Astrocyte of the spinal cord (primary cell): ENCODE measurements around the gene NPVF.
A peak's percentile ranks its signal among the peaks of the same experiment; 100 is the strongest.

Experiments
- DNase-seq: peaks from one replicate; pipeline ENCODE4 v3.0.0; 2011; ENCODE audit warnings: low read depth, low spot score
- H3K4me3 ChIP-seq: 2 replicates; pipeline ENCODE4 v1.5.1; 2011; ENCODE audit warnings: low read depth, mild to moderate bottlenecking, low read length, moderate library complexity
- in situ Hi-C: cut with HindIII; loops from 2 replicates; pipeline ENCODE4 v1.10.0; 2017; ENCODE audit warnings: low sequenced_read_pairs
- TF ChIP-seq, protein P1 (sequence below): IDR thresholded peaks from 2 replicates; pipeline ENCODE4 v1.5.1; 2012; ENCODE audit warnings: low read depth, mild to moderate bottlenecking, low read length, inconsistent platforms

NPVF gene, protein sequence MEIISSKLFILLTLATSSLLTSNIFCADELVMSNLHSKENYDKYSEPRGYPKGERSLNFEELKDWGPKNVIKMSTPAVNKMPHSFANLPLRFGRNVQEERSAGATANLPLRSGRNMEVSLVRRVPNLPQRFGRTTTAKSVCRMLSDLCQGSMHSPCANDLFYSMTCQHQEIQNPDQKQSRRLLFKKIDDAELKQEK

DNA sequence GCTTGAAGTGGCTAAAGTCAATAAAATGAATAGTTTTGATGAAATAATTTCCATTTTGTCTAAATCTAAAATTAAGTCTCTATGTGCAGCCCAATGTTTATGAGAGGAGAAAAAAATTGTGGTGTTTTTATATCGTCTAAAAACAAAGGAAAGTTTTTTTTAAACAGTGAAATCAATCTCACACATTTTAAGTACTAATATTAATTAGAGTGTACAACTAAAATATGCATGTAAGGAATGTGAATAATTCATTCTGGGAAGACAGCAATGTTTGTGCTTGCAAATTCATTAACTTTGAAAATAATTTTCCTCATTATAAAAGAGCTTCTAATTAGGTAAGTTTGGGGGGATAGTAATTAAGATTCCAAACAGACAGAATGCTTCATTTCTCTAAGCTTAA lies at the start of gene NPVF:
Gene NPVF (minus strand): TSS at position 101 of the 400 bp plus-strand sequence. CDS start 47 bp downstream, at position 54.
- H3K4me3 ChIP-seq: no peak within 1 kb of the TSS
- no peak for DNase-seq
- in situ Hi-C loops: no loop called here
- TF ChIP-seq, protein P1, sequence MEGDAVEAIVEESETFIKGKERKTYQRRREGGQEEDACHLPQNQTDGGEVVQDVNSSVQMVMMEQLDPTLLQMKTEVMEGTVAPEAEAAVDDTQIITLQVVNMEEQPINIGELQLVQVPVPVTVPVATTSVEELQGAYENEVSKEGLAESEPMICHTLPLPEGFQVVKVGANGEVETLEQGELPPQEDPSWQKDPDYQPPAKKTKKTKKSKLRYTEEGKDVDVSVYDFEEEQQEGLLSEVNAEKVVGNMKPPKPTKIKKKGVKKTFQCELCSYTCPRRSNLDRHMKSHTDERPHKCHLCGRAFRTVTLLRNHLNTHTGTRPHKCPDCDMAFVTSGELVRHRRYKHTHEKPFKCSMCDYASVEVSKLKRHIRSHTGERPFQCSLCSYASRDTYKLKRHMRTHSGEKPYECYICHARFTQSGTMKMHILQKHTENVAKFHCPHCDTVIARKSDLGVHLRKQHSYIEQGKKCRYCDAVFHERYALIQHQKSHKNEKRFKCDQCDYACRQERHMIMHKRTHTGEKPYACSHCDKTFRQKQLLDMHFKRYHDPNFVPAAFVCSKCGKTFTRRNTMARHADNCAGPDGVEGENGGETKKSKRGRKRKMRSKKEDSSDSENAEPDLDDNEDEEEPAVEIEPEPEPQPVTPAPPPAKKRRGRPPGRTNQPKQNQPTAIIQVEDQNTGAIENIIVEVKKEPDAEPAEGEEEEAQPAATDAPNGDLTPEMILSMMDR: no peak

DNA sequence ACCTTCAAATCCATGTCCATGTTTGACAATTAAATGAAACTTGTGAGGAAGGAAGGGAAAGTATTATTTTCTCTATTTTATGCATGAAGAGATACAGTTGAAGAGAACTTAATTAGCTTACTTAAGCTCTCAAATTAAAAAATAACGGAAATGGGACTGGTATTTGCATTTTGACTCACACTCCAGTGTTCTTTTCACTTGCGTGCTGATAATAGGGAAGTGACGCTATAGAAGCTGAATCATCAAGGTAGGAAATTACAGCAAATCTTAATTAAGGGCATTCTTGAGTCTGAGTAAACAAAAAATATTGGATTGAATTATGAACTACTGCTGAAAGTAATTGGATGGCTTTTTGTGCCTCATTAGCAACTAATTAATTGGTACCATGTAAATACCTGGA lies 44.0 kb upstream of the NPVF start:
- no peak for DNase-seq
- no peak overlapping the region for H3K4me3 ChIP-seq
- in situ Hi-C loops: no loop called here
- TF ChIP-seq, protein P1: no peak

DNA sequence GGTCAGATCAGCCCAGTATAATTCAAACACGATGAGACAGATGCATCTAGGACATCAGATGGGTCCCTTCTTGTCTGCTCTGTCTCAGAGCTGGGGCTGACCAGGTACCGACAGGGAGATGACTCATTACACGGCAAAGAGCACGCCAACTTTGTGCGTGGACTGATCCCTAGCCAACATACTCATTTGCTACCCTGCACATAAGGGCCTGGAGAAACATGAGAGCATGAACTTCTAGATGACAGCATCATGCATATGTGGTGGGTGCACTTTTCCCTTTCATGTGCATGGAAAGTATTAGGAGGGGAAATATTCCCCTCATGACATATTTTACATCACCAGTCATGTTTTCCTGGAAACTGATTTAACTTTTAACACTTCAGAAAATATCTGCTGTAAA lies 35.1 kb upstream of the NPVF start:
- no peak for DNase-seq
- in situ Hi-C loops: no loop called here
- TF ChIP-seq, protein P1: no peak
- H3K4me3 ChIP-seq: no peak overlapping the region

DNA sequence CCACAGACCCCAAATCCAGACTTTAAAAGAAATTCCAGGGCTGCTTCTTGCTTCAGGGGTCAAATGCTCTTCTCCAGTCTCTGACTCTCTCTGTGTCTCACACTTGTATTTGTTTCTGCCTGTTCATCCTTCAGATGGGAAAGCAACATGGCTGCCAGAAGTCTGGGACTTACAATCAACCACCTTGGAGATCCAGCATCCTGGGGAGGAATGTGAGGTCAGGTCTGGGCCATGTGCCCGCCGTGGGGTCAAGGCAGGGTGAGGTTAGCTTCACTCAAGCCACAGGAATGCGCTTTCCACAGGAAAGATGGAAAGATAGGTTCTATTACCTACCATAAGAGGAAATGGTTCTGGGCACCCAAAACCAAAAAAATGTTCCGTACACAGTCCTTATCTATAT lies 34.3 kb upstream of the NPVF start:
- DNase-seq: peak; percentile 54
- no peak overlapping the region for H3K4me3 ChIP-seq
- in situ Hi-C loops: no loop called here
- TF ChIP-seq, protein P1: no peak

DNA sequence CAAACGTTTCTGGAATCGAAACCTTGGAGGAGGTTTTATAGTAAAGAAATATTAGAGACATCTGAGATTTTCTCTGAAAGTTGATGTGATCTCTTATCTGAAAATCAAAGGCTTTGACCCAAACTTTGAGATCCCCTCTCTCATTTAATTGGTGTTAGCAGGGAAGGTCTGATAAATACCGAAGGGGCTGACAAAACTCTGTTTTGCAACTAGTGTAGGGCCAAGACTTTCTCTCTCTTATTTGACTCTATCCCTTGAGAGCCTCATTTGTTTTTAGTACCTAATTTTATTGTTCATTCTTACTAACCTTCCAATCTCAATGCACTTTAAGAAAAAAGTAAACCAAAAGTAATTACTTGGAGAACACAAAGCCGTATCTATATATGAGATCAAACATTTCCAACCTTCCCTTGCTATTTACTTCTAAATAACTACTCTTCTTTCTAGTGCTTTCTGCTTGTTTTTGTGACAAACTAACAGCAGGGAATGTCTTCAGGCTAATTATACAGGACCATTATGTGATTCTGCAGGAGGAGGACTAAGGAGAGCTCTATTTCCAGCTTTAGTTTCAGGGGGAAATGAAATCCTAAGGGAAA lies 33.4 kb upstream of the NPVF start:
- in situ Hi-C loops: no loop called here
- H3K4me3 ChIP-seq: no peak overlapping the region
- TF ChIP-seq, protein P1: no peak
- DNase-seq: no peak

DNA sequence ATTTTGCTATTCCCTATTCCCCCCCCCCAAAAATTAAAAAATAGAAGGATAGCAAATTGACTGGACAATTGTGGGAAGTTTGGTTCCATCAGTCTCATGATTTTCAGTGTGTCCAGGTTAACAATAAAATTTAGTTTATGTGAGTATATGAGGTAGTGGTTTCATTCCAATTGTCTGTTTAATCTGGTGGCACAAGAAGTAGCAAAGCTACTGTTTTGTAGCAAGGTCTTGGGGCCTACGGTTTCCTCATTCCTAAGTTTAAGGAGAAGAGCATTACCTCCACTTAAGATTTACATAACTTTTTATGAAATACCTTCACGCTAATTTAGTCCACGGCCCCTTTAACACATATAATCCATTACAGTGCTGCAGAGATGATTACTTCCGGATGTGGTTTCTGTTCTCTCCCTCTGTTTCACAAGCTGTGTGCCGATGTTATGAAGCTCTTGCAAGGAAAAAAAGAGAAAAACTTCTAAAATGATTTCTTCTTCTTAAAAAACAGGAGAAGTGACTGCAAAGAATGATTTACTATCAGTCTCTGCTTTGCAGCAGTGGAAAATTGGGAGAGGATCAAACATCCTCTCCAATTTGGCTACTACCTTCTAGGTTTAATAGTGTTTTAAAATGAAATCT lies 32.7 kb upstream of the NPVF start:
- TF ChIP-seq, protein P1: no peak
- H3K4me3 ChIP-seq: no peak overlapping the region
- DNase-seq: peak; percentile 58
- in situ Hi-C loops: no loop called here
